Muscle of arm (tissue), 12 donors: ENCODE measurements around the gene HDAC4. TPM values are rescaled to one million over a fixed set of nuclear protein-coding genes. Genes with fewer than 3 reads are reported as not detected.

ENCODE experiments used
- DNase-seq: peaks from one replicate; pipeline ENCODE4 v3.0.0-alpha.2; 2013
- polyA plus RNA-seq, 12 donors: library from polyadenylated mRNA; unstranded; fragments of 120-200 nt; gene quantifications; one replicate each; pipeline ENCODE4 v1.2.1, GENCODE V29; 2013; ENCODE audit not compliant: insufficient read length in 12 of 12

Gene HDAC4
- polyA plus RNA-seq, 12 donors = 10.0 to 23.7 (median 13.5) TPM; not detected in 1

- DNase-seq = no peak
Measured at GRCh38 chr2:239238381-239238780, 162.4 kb downstream of the HDAC4 start.

- DNase-seq = no peak
Measured at GRCh38 chr2:239236808-239237205, 164.0 kb downstream of the HDAC4 start.

- DNase-seq = no peak
Measured at GRCh38 chr2:239236043-239236807, 164.6 kb downstream of the HDAC4 start.

- DNase-seq = no peak
Measured at GRCh38 chr2:239235311-239235710, 165.5 kb downstream of the HDAC4 start.

GRCh38 chr2:239234191-239235175, 166.3 kb downstream of the HDAC4 start:
- DNase-seq = no peak

- no peak for DNase-seq
Measured at GRCh38 chr2:239233576-239233975, 167.2 kb downstream of the HDAC4 start.

- no peak for DNase-seq
Measured at GRCh38 chr2:239232195-239232578, 168.6 kb downstream of the HDAC4 start.

GRCh38 chr2:239231231-239232194, 169.3 kb downstream of the HDAC4 start:
- DNase-seq = no peak

GRCh38 chr2:239230318-239231052, 170.3 kb downstream of the HDAC4 start:
- no peak for DNase-seq

- DNase-seq = no peak
Measured at GRCh38 chr2:239229545-239230279, 171.1 kb downstream of the HDAC4 start.

- DNase-seq = no peak
Measured at GRCh38 chr2:239227661-239228371, 173.0 kb downstream of the HDAC4 start.

GRCh38 chr2:239226677-239227581, 173.9 kb downstream of the HDAC4 start:
- DNase-seq = no peak

GRCh38 chr2:239225871-239226561, 174.8 kb downstream of the HDAC4 start:
- no peak for DNase-seq

GRCh38 chr2:239225371-239225851, 175.4 kb downstream of the HDAC4 start:
- no peak for DNase-seq

GRCh38 chr2:239224955-239225354, 175.9 kb downstream of the HDAC4 start:
- no peak for DNase-seq

- no peak for DNase-seq
Measured at GRCh38 chr2:239224199-239224570, 176.6 kb downstream of the HDAC4 start.
